HG02884 (cell line): Measurements from ENCODE around the gene SLC22A31.

Experiments used
- ATAC-seq: cut with Tn5 transposase; IDR thresholded peaks from one replicate; pipeline ENCODE4 v1.9.1; 2021; ENCODE audit warnings: mild to moderate bottlenecking, moderate library complexity; ENCODE audit not compliant: unreplicated experiment

Gene SLC22A31

DNA sequence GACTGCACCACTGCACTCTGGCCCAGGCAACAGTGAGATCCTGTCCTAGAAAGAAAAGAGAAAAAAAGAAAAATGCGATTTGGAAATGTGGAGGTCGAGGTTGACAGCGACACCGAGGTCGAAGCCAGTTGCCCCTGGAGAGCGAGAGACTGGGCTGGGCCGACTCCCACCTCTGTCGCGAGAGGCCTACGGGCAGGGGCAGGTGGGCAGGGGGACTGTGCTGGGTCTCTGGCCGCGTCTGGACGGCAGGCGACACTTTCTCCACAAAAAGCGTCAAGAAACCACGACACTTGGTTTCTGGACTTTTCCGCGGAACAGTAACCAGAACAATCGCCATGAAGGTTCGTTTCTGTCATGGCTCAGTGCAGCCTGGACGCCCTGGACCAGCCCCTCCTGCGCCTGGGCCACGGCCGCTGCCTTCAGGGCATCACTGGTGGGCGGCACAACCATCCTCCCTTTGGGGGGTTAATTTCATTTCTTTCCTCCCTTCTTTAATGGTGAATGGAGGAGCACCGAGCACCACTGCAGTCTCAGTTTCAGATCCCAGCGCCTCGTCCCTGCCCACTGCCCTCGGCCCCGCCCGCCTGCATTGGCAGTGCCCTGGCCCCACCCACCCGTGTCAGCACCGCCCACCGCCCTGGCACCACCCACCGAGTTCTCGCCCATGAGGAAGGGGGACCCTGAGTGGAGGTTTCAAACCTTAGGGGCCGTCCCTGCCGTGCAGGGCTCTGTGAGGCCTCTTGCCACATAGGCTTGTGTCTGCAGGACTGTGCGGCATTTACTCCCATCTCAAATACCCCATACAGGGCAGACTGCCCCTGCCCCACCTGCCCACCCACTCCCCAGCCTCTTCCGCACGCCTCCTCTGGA, 47.3 kb downstream of the SLC22A31 start:
- ATAC-seq, result no peak

DNA sequence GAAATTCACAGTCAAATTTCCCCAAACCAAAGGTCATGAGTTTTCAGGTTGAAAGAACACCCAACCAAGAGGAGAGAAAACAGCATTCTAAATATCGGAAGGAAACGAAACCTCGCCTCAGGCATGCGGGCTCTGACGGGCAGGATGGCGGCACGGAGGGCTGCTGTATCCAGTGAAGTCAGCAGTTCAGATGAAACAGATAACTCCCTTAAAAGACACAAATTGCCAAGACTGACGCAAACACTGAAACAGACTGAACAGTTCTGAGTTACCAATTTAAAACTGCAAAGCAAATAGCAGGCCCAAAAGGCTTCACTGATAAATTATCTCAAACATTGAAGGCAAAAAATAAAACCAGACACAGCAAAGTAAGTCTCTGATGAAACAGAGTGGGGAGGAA, 49.4 kb downstream of the SLC22A31 start:
- no peak for ATAC-seq

- ATAC-seq, result no peak
Observed at GRCh38 chr16:89150090-89150835, 50.1 kb downstream of the SLC22A31 start.

DNA sequence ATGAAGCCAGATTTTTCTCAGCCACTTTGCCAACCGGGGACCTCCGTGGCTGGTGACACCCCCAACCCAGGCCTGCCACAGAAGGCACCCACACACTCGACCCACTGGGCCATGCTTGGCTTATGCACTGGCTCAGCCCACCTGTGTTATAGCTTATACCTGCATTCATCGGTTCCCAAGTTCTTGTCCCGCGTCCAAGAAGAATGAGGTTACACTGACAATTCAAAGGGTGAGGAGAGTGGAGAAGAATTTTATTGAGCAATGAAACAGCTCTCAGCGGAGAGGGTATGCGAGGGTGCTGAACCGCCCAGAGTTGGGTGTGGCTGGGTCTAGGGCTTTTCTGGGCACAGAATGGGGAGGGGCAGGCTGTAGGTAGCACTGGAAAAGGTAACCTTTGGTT, 51.0 kb downstream of the SLC22A31 start:
- no peak for ATAC-seq

- no peak for ATAC-seq
Observed at GRCh38 chr16:89147085-89147817, 53.1 kb downstream of the SLC22A31 start.

GRCh38 chr16:89146211-89147005, 53.9 kb downstream of the SLC22A31 start:
- ATAC-seq, result no peak
